Raji (cell line): ENCODE data around the gene IL11.

Experiments used
- POLR2A ChIP-seq: IDR thresholded peaks from 2 replicates; pipeline ENCODE4 v1.6.1; 2011; ENCODE audit warnings: low read depth, low read length, control low read depth; ENCODE audit not compliant: insufficient read depth

IL11 gene

GRCh38 chr19:55392820-55393761, 22.8 kb upstream of the IL11 start:
- TF ChIP-seq POLR2A = no peak

GRCh38 chr19:55391702-55392615, 21.7 kb upstream of the IL11 start:
- no peak for TF ChIP-seq POLR2A

GRCh38 chr19:55391191-55391670, 21.0 kb upstream of the IL11 start:
- TF ChIP-seq POLR2A = peak; percentile 50; the same call in 1 of the 2 replicates

GRCh38 chr19:55390461-55390880, 20.2 kb upstream of the IL11 start:
- TF ChIP-seq POLR2A = peak; percentile 34

GRCh38 chr19:55389386-55390317, 19.4 kb upstream of the IL11 start:
- TF ChIP-seq POLR2A = peak; percentile 19; the same call in 1 of the 2 replicates

- no peak for TF ChIP-seq POLR2A
These were observed 17.7 kb upstream of the IL11 start for GRCh38 chr19:55387736-55388497.

GRCh38 chr19:55386493-55386971, 16.3 kb upstream of the IL11 start:
- no peak for TF ChIP-seq POLR2A

GRCh38 chr19:55385724-55386492, 15.6 kb upstream of the IL11 start, which contains the start of gene RPL28:
RPL28 (plus strand) TSS chr19:55385932; CDS start chr19:55386358, 426 bp downstream.
- TF ChIP-seq POLR2A = peak; percentile 100

GRCh38 chr19:55384920-55385723, 14.9 kb upstream of the IL11 start:
- TF ChIP-seq POLR2A = 0 out of 2 replicates have a peak, but pooled peaks have one; percentile 6

GRCh38 chr19:55384131-55384919, 14.1 kb upstream of the IL11 start, which contains the start of gene TMEM238:
TMEM238 (minus strand) TSS chr19:55384292; CDS start chr19:55384259, 33 bp downstream.
- peak; percentile 53 for TF ChIP-seq POLR2A
